ENCODE results near the gene ANKRD55. TPM values are rescaled to one million over a fixed set of nuclear protein-coding genes. Genes with fewer than 3 reads are reported as not detected.

ANKRD55 gene
- total RNA-seq, 1 experiment from 2014 or later = 0.27 TPM

- peaks cover 22% of the 10 kb centered on the region for H3K4me1 ChIP-seq
- no peaks in the 10 kb centered on the region for H3K27me3 ChIP-seq (replicated peaks; ENCODE audit: control insufficient read depth, insufficient read depth, low read length)
- no peak for TF ChIP-seq CTCF (IDR thresholded peaks at IDR 0.05; ENCODE audit: insufficient read depth in 1 of 2, low read depth in 1 of 2, low read length in 1 of 2, severe bottlenecking in 1 of 2, unreplicated experiment in 1 of 2)
- no peaks in the 10 kb centered on the region for H3K36me3 ChIP-seq (ENCODE audit: control insufficient read depth, insufficient read depth, low read length)
- H3K9me3 ChIP-seq = no peaks in the 10 kb centered on the region
- Mint-ChIP-seq H3K4me1 (ENCODE audit: low read depth, unreplicated experiment) (peaks cover 31% of the 10 kb centered on the region), H3K27me3 (ENCODE audit: insufficient read depth, unreplicated experiment) (no peaks in the 10 kb centered on the region), H3K27ac (ENCODE audit: unreplicated experiment) (no peak overlapping the region), H3K4me3 (ENCODE audit: unreplicated experiment) (no peak overlapping the region), H3K36me3 (ENCODE audit: insufficient read depth, unreplicated experiment) (no peaks in the 10 kb centered on the region), H3K9me3 (ENCODE audit: unreplicated experiment) (no peaks in the 10 kb centered on the region)
- H3K4me3 ChIP-seq (ENCODE audit: low read depth, low read length) = no peak overlapping the region
- intact Hi-C loops (cut with micrococcal nuclease; ENCODE audit: unreplicated experiment) = no loop called here
- POLR2A ChIA-PET = no interaction called here
- CTCF ChIA-PET = no interaction called here
- no peak for DNase-seq
- no TSS peak for BruUV-seq (replicated peaks)
Observed at GRCh38 chr5:56101180-56101579, 131.9 kb downstream of the ANKRD55 start.

GRCh38 chr5:56100439-56101176, 132.5 kb downstream of the ANKRD55 start:
- Histone ChIP-seq H3K4me1 (peaks cover 19% of the 10 kb centered on the region), H3K4me3 (ENCODE audit: low read depth, low read length) (no peak overlapping the region), H3K27me3 (replicated peaks; ENCODE audit: control insufficient read depth, insufficient read depth, low read length) (no peaks in the 10 kb centered on the region), H3K36me3 (ENCODE audit: control insufficient read depth, insufficient read depth, low read length) (no peaks in the 10 kb centered on the region), H3K9me3 (no peaks in the 10 kb centered on the region)
- Mint-ChIP-seq H3K27me3 (ENCODE audit: insufficient read depth, unreplicated experiment) (no peaks in the 10 kb centered on the region), H3K9me3 (ENCODE audit: unreplicated experiment) (no peaks in the 10 kb centered on the region), H3K27ac (ENCODE audit: unreplicated experiment) (no peak overlapping the region), H3K4me1 (ENCODE audit: low read depth, unreplicated experiment) (peaks cover 26% of the 10 kb centered on the region), H3K36me3 (ENCODE audit: insufficient read depth, unreplicated experiment) (no peaks in the 10 kb centered on the region), H3K4me3 (ENCODE audit: unreplicated experiment) (no peak overlapping the region)
- no TSS peak for BruUV-seq (replicated peaks)
- DNase-seq = no peak
- no peak for TF ChIP-seq CTCF (IDR thresholded peaks at IDR 0.05; ENCODE audit: insufficient read depth in 1 of 2, low read depth in 1 of 2, low read length in 1 of 2, severe bottlenecking in 1 of 2, unreplicated experiment in 1 of 2)
- POLR2A ChIA-PET = no interaction called here
- CTCF ChIA-PET = interaction anchor here (0.6 kb wide), 1 partner anchor 11 kb away, joined by 5 read pairs; no protein-coding TSS in a partner anchor
- intact Hi-C loops (cut with micrococcal nuclease; ENCODE audit: unreplicated experiment) = no loop called here

DNA sequence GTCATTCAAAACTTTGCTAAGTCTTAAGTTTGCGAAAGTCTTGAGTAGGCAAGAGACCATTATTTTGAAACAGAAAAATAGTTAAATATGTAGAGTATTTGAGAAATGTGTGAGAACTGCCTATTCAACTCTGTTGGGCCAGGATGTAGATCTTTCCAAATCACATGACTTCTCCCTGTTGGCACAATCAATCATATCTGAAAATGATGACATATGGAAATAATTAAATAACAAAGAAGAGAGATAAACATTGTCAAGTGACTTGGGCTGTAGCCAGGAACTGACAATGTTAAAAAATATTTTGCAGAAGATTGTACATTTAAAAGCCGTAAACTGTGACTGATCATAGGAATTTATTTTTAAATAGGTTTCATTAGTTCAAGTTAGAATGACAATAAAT, 133.8 kb downstream of the ANKRD55 start:
- Histone ChIP-seq H3K4me1 (peaks cover 16% of the 10 kb centered on the region), H3K4me3 (ENCODE audit: low read depth, low read length) (no peak overlapping the region), H3K27me3 (replicated peaks; ENCODE audit: control insufficient read depth, insufficient read depth, low read length) (no peaks in the 10 kb centered on the region), H3K36me3 (ENCODE audit: control insufficient read depth, insufficient read depth, low read length) (no peaks in the 10 kb centered on the region), H3K9me3 (no peaks in the 10 kb centered on the region)
- no peak for DNase-seq
- no peak overlapping the region for H3K4me3 Mint-ChIP-seq (ENCODE audit: unreplicated experiment)
- BruUV-seq (replicated peaks) = no TSS peak
- ChIA-PET CTCF (no interaction called here), POLR2A (interaction anchor here (0.8 kb wide), 1 partner anchor 687 kb away, joined by 6 read pairs; no protein-coding TSS in a partner anchor)
- intact Hi-C loops (cut with micrococcal nuclease; ENCODE audit: unreplicated experiment) = no loop called here
- H3K27me3 Mint-ChIP-seq (ENCODE audit: insufficient read depth, unreplicated experiment) = no peaks in the 10 kb centered on the region
- H3K27ac Mint-ChIP-seq (ENCODE audit: unreplicated experiment) = no peak overlapping the region
- TF ChIP-seq CTCF (IDR thresholded peaks at IDR 0.05; ENCODE audit: insufficient read depth in 1 of 2, low read depth in 1 of 2, low read length in 1 of 2, severe bottlenecking in 1 of 2, unreplicated experiment in 1 of 2) = no peak
- H3K4me1 Mint-ChIP-seq (ENCODE audit: low read depth, unreplicated experiment) = peaks cover 20% of the 10 kb centered on the region
- no peaks in the 10 kb centered on the region for H3K9me3 Mint-ChIP-seq (ENCODE audit: unreplicated experiment)
- no peaks in the 10 kb centered on the region for H3K36me3 Mint-ChIP-seq (ENCODE audit: insufficient read depth, unreplicated experiment)

Measured in Caco-2 (cell line).